NK-92 treated with Interleukin-12 subunit alpha and Interleukin-12 subunit beta, amount 100 ng/mL, for 24 hours (cell line): ENCODE data around the gene NFAM1.

Experiments
- DNase-seq: peaks from one replicate; lab custom pipeline; 2025; lab: John Stamatoyannopoulos, UW

The NFAM1 gene

GRCh38 chr22:42334875-42335512 lies 97.2 kb downstream of the NFAM1 start:
- DNase-seq: no peak

DNA sequence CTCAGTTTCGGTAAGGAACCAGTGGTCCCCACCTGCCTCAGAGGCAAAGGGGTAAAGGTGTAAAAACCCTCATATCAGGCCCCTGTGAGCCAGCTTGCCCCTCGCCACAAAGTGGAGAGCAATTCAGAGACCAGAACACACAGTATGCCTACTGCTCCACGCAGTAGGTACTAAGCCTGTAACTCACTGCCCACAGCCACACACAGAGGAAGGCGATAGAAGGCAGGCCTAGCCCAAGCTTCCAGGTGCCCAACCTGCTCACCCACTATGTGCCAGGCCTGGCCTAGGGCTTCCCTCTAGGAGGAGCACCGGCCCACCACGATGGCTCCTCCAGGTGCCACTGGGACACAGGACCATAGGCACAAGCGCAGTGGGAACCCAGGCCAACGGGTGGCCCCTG lies 98.7 kb downstream of the NFAM1 start:
- DNase-seq: no peak

- DNase-seq: no peak
Measured at GRCh38 chr22:42332089-42332488, 100.1 kb downstream of the NFAM1 start.

- DNase-seq: no peak
Measured at GRCh38 chr22:42331014-42331413, 101.2 kb downstream of the NFAM1 start.
